GM23338 (cell line): ENCODE measurements around the gene UQCC3.

Experiments
- CREB1 ChIP-seq: fragments of 250-450 bp; sonication (Bioruptor Pico); IDR thresholded peaks from 2 replicates; pipeline ENCODE4 v1.5.0; 2020; ENCODE audit warnings: low read depth, mild to moderate bottlenecking, moderate library complexity
- CTCF ChIP-seq, 2 experiments: fragments of 200-600 bp in 1 of 2; sonication (generic) in 1 of 2; conservative IDR thresholded peaks; 2 replicates each; pipeline versions ENCODE4 v1.5.1 to v1.6.1; 2016 to 2017; ENCODE audit warnings: antibody characterized with exemption in 2 of 2, low read depth in 2 of 2, mild to moderate bottlenecking in 2 of 2, moderate library complexity in 1 of 2
- ETS1 ChIP-seq: IDR thresholded peaks from 2 replicates; pipeline ENCODE4 v1.6.1; 2016; ENCODE audit warnings: antibody characterized with exemption
- EZH2 ChIP-seq: fragments of 200-600 bp; sonication (generic); IDR thresholded peaks from one replicate; pipeline ENCODE4 v1.8.0; 2017; ENCODE audit warnings: antibody characterized with exemption, mild to moderate bottlenecking, low read depth; ENCODE audit not compliant: unreplicated experiment
- EZH2phosphoT487 ChIP-seq: fragments of 200-600 bp; sonication (generic); IDR thresholded peaks from one replicate; pipeline ENCODE4 v1.8.1; 2018; ENCODE audit warnings: antibody characterized with exemption; ENCODE audit not compliant: unreplicated experiment
- JUNB ChIP-seq: IDR thresholded peaks from one replicate; pipeline ENCODE4 v1.6.1; 2016; ENCODE audit warnings: antibody characterized with exemption; ENCODE audit not compliant: unreplicated experiment
- NANOG ChIP-seq: IDR thresholded peaks from 2 replicates; pipeline ENCODE4 v1.6.1; 2016; ENCODE audit warnings: antibody characterized with exemption, borderline replicate concordance
- POLR2AphosphoS5 ChIP-seq: IDR thresholded peaks from 2 replicates; pipeline ENCODE4 v1.6.1; 2016; ENCODE audit warnings: antibody characterized with exemption, low read depth
- REST ChIP-seq: IDR thresholded peaks from one replicate; pipeline ENCODE4 v1.6.1; 2018; ENCODE audit warnings: antibody characterized with exemption; ENCODE audit not compliant: unreplicated experiment
- STAT1 ChIP-seq: IDR thresholded peaks from one replicate; pipeline ENCODE4 v1.6.1; 2016; ENCODE audit warnings: antibody characterized with exemption; ENCODE audit not compliant: unreplicated experiment
- ZNF114 ChIP-seq: fragments of 250-450 bp; sonication (Bioruptor Pico); IDR thresholded peaks from 2 replicates; pipeline ENCODE4 v1.5.0; 2020; ENCODE audit warnings: mild to moderate bottlenecking, moderate library complexity

- no peak for TF ChIP-seq POLR2AphosphoS5
- TF ChIP-seq CTCF (conservative IDR thresholded peaks at IDR 0.05; ENCODE audit: low read depth in 2 of 2): no peak
- no peak for TF ChIP-seq NANOG
- no peak for TF ChIP-seq ZNF114 (CRISPR knock-in tag)
- no peak for TF ChIP-seq STAT1
- no peak for TF ChIP-seq REST
- no peak for TF ChIP-seq EZH2
- no peak for TF ChIP-seq EZH2phosphoT487
- no peak for TF ChIP-seq JUNB
- no peak for TF ChIP-seq CREB1 (CRISPR knock-in tag)
- TF ChIP-seq ETS1: no peak
Measured at GRCh38 chr11:62673196-62673525, 1.7 kb downstream of the UQCC3 start.
